ENCODE data around the gene DNMT1. TPM values are rescaled to one million over a fixed set of nuclear protein-coding genes. Genes with fewer than 3 reads are reported as not detected.

The DNMT1 gene
- total RNA-seq, 1 experiment from 2014 or later = 168 TPM

GRCh38 chr19:10110076-10110971, 84.4 kb downstream of the DNMT1 start:
- CTCF ChIA-PET = no interaction called here
- in situ Hi-C loops (cut with HindIII; ENCODE audit: low pct_unique_long_range_greater_than_20kb, low sequenced_read_pairs) = no loop called here
- intact Hi-C loops (cut with micrococcal nuclease; ENCODE audit: unreplicated experiment) = no loop called here

DNA sequence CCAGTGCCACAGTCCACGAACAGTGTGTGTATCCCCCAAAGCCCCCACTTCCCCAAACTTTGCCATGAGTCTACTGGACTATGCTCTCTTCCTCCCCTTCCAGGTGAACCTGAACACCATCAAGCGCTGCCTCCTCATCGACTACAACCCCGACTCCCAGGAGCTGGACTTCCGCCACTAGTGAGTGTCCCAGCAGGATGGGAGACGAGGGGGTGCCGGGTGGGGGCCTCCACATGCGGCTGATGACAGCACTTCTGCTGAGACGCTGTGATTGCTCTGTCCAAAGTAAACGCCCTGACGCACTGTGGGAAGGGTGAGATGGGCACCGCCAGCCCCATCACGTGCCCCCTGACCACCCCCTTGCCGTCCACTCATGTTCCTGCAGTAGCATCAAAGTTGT, 85.2 kb downstream of the DNMT1 start:
- no TSS peak for BruUV-seq (replicated peaks)
- no peak for DNase-seq (ENCODE audit: low read depth, low spot score)
- no peak overlapping the region for H3K27ac ChIP-seq (ENCODE audit: low read length)
- ATAC-seq = no peak
- no peaks in the 10 kb centered on the region for H3K27me3 ChIP-seq (ENCODE audit: control insufficient read depth, insufficient read depth, low read length)
- in situ Hi-C loops (cut with HindIII; ENCODE audit: low pct_unique_long_range_greater_than_20kb, low sequenced_read_pairs) (no loop called here), intact Hi-C loops (cut with micrococcal nuclease; ENCODE audit: unreplicated experiment) (no loop called here)
- H3K36me3 ChIP-seq (ENCODE audit: control insufficient read depth, insufficient read depth, low read length) = peaks cover 14% of the 10 kb centered on the region
- H3K4me3 ChIP-seq (ENCODE audit: low read depth in 2 of 2, low read length in 2 of 2) = no peak overlapping the region
- POLR2A ChIA-PET = no interaction called here
- TF ChIP-seq, protein P1, sequence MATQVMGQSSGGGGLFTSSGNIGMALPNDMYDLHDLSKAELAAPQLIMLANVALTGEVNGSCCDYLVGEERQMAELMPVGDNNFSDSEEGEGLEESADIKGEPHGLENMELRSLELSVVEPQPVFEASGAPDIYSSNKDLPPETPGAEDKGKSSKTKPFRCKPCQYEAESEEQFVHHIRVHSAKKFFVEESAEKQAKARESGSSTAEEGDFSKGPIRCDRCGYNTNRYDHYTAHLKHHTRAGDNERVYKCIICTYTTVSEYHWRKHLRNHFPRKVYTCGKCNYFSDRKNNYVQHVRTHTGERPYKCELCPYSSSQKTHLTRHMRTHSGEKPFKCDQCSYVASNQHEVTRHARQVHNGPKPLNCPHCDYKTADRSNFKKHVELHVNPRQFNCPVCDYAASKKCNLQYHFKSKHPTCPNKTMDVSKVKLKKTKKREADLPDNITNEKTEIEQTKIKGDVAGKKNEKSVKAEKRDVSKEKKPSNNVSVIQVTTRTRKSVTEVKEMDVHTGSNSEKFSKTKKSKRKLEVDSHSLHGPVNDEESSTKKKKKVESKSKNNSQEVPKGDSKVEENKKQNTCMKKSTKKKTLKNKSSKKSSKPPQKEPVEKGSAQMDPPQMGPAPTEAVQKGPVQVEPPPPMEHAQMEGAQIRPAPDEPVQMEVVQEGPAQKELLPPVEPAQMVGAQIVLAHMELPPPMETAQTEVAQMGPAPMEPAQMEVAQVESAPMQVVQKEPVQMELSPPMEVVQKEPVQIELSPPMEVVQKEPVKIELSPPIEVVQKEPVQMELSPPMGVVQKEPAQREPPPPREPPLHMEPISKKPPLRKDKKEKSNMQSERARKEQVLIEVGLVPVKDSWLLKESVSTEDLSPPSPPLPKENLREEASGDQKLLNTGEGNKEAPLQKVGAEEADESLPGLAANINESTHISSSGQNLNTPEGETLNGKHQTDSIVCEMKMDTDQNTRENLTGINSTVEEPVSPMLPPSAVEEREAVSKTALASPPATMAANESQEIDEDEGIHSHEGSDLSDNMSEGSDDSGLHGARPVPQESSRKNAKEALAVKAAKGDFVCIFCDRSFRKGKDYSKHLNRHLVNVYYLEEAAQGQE (IDR thresholded peaks at IDR 0.05; ENCODE audit: insufficient read depth in 1 of 2, low read depth in 2 of 2, low read length in 1 of 2) = no peak
- TF ChIP-seq POLR2AphosphoS5 (IDR thresholded peaks at IDR 0.05; ENCODE audit: low read depth, low read length) (no peak), SIN3A (IDR thresholded peaks at IDR 0.05; ENCODE audit: borderline replicate concordance, insufficient read depth, low read depth, low read length) (no peak), TCF7L2 (IDR thresholded peaks at IDR 0.05; ENCODE audit: low read depth, low read length) (no peak)
- TF ChIP-seq, protein P2, sequence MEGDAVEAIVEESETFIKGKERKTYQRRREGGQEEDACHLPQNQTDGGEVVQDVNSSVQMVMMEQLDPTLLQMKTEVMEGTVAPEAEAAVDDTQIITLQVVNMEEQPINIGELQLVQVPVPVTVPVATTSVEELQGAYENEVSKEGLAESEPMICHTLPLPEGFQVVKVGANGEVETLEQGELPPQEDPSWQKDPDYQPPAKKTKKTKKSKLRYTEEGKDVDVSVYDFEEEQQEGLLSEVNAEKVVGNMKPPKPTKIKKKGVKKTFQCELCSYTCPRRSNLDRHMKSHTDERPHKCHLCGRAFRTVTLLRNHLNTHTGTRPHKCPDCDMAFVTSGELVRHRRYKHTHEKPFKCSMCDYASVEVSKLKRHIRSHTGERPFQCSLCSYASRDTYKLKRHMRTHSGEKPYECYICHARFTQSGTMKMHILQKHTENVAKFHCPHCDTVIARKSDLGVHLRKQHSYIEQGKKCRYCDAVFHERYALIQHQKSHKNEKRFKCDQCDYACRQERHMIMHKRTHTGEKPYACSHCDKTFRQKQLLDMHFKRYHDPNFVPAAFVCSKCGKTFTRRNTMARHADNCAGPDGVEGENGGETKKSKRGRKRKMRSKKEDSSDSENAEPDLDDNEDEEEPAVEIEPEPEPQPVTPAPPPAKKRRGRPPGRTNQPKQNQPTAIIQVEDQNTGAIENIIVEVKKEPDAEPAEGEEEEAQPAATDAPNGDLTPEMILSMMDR (IDR thresholded peaks at IDR 0.05) = no peak
- peaks cover 8% of the 10 kb centered on the region for H3K4me1 ChIP-seq (ENCODE audit: control insufficient read depth, insufficient read depth, low read length)
- CTCF ChIA-PET = interaction anchor here (0.7 kb wide), 1 partner anchor 89 kb away, joined by 6 read pairs; no protein-coding TSS in a partner anchor
- no peaks in the 10 kb centered on the region for H3K9me3 ChIP-seq (ENCODE audit: control insufficient read depth, insufficient read depth, low read depth, low read length)

More at GRCh38 chr19:10110076-10110971, 84.4 kb downstream of the DNMT1 start:
- TF ChIP-seq SIN3A (IDR thresholded peaks at IDR 0.05; ENCODE audit: borderline replicate concordance, insufficient read depth, low read depth, low read length) = no peak
- TF ChIP-seq, protein P2 (IDR thresholded peaks at IDR 0.05) = no peak
- no peak for TF ChIP-seq TCF7L2 (IDR thresholded peaks at IDR 0.05; ENCODE audit: low read depth, low read length)
- no peak for TF ChIP-seq POLR2AphosphoS5 (IDR thresholded peaks at IDR 0.05; ENCODE audit: low read depth, low read length)
- TF ChIP-seq, protein P1 (IDR thresholded peaks at IDR 0.05; ENCODE audit: insufficient read depth in 1 of 2, low read depth in 2 of 2, low read length in 1 of 2) = no peak
- no peak for ATAC-seq
- peaks cover 14% of the 10 kb centered on the region for H3K36me3 ChIP-seq (ENCODE audit: control insufficient read depth, insufficient read depth, low read length)
- H3K9me3 ChIP-seq (ENCODE audit: control insufficient read depth, insufficient read depth, low read depth, low read length) = no peaks in the 10 kb centered on the region
- POLR2A ChIA-PET = interaction anchor here (0.6 kb wide), 1 partner anchor 98 kb away, joined by 3 read pairs; no protein-coding TSS in a partner anchor
- H3K4me1 ChIP-seq (ENCODE audit: control insufficient read depth, insufficient read depth, low read length) = peaks cover 8% of the 10 kb centered on the region
- BruUV-seq (replicated peaks) = no TSS peak
- H3K4me3 ChIP-seq (ENCODE audit: low read depth in 2 of 2, low read length in 2 of 2) = no peak overlapping the region
- H3K27ac ChIP-seq (ENCODE audit: low read length) = no peak overlapping the region
- no peak for DNase-seq (ENCODE audit: low read depth, low spot score)
- no peaks in the 10 kb centered on the region for H3K27me3 ChIP-seq (ENCODE audit: control insufficient read depth, insufficient read depth, low read length)
